Middle frontal gyrus (tissue), 1 donor: ENCODE results near the gene SYNDIG1.

ENCODE experiments used
- DNase-seq: peaks from one replicate; pipeline ENCODE4 v3.0.0-alpha.2; 2015; ENCODE audit warnings: low spot score; ENCODE audit errors: extremely low spot score

SYNDIG1 gene

GRCh38 chr20:24672886-24673677 is 203.7 kb downstream of the SYNDIG1 start:
- DNase-seq = no peak

GRCh38 chr20:24673678-24674570 is 204.5 kb downstream of the SYNDIG1 start:
- no peak for DNase-seq

- DNase-seq = no peak
Measured at GRCh38 chr20:24674921-24675605, 205.6 kb downstream of the SYNDIG1 start.

- DNase-seq = no peak
Measured at GRCh38 chr20:24675651-24676352, 206.4 kb downstream of the SYNDIG1 start.

- DNase-seq = no peak
Measured at GRCh38 chr20:24676353-24676977, 207.0 kb downstream of the SYNDIG1 start.

- no peak for DNase-seq
Measured at GRCh38 chr20:24676978-24677370, 207.5 kb downstream of the SYNDIG1 start.

- no peak for DNase-seq
Measured at GRCh38 chr20:24677626-24678315, 208.3 kb downstream of the SYNDIG1 start.

GRCh38 chr20:24678351-24679106 is 209.1 kb downstream of the SYNDIG1 start:
- no peak for DNase-seq

- DNase-seq = no peak
Measured at GRCh38 chr20:24679448-24680047, 210.1 kb downstream of the SYNDIG1 start.

- no peak for DNase-seq
Measured at GRCh38 chr20:24681634-24682495, 212.4 kb downstream of the SYNDIG1 start.

- DNase-seq = no peak
Measured at GRCh38 chr20:24682496-24682985, 213.1 kb downstream of the SYNDIG1 start.

- no peak for DNase-seq
Measured at GRCh38 chr20:24683676-24684075, 214.2 kb downstream of the SYNDIG1 start.

- peak; percentile 22 for DNase-seq
Measured at GRCh38 chr20:24684421-24684871, 215.0 kb downstream of the SYNDIG1 start.

GRCh38 chr20:24684956-24685691 is 215.7 kb downstream of the SYNDIG1 start:
- no peak for DNase-seq

GRCh38 chr20:24685736-24686135 is 216.3 kb downstream of the SYNDIG1 start:
- DNase-seq = no peak

GRCh38 chr20:24686156-24686555 is 216.7 kb downstream of the SYNDIG1 start:
- DNase-seq = no peak

GRCh38 chr20:24690408-24690807 is 221.0 kb downstream of the SYNDIG1 start:
- DNase-seq = no peak
